ENCODE results near the gene NPTN. TPM values are rescaled to one million over a fixed set of nuclear protein-coding genes. Genes with fewer than 3 reads are reported as not detected.

The NPTN gene
- total RNA-seq, 3 donors from 2014 or later (not counting 1 experiment from before 2014, with no cell fraction given), result 37.9 to 46.9 (median 46.4) TPM

- Mint-ChIP-seq H3K4me3 (no peak overlapping the region), H3K36me3 (no peaks in the 10 kb centered on the region), H3K27me3 (ENCODE audit: low read depth in 2 of 2) (peaks cover 30 to 33% of the 10 kb centered on the region in 2 donors), H3K9me3 (peaks cover 0 to 3% of the 10 kb centered on the region in 2 donors), H3K27ac (no peak overlapping the region), H3K4me1 (peaks cover 8 to 24% of the 10 kb centered on the region in 2 donors)
- ATAC-seq (no peak), DNase-seq (no peak)
- no peaks in the 10 kb centered on the region for H3K9me3 ChIP-seq (ENCODE audit: control insufficient read depth, insufficient read depth, low read length)
- H3K4me3 ChIP-seq (ENCODE audit: low read length), result no peak overlapping the region
- peaks cover 10% of the 10 kb centered on the region for H3K4me1 ChIP-seq (ENCODE audit: control insufficient read depth, insufficient read depth, low read length)
- intact Hi-C loops (cut with micrococcal nuclease), result no loop called here
- 55% methylated on average over 2 of the region's 2 CpGs for WGBS (ENCODE audit: insufficient coverage)
- TF ChIP-seq CTCF (IDR thresholded peaks at IDR 0.05), result no peak
- no peaks in the 10 kb centered on the region for H3K36me3 ChIP-seq (ENCODE audit: control insufficient read depth, insufficient read depth, low read length)
- no peaks in the 10 kb centered on the region for H3K27me3 ChIP-seq (ENCODE audit: control insufficient read depth, insufficient read depth, low read length)
- H3K27ac ChIP-seq (ENCODE audit: low read length), result no peak overlapping the region
Observed at GRCh38 chr15:73637527-73637926, 4.3 kb upstream of the NPTN start.

DNA sequence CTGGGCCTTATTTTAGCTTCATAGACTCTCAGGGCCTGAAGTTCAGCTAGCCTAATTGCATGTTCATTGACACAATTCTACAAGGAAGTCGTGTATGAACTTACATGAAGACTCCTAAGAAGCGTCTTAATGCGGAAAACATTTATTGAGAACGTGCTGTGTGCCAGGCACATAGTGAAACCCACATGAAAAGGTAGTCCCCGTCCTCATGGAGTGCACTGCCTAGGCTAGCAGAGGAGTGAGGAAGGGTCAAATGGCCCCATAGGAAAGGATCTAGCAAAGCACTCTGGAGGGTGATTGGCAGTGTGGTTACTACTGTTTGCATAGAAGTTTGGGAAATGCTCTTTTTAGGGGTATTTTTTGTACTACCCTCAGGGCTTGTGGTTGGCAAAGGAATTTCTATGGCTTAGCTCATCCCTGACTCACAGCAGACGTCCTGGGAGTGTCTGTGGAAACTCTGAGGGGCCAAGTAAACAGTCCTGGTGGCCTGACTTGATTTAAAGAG, 854 bp upstream of the NPTN start:
- intact Hi-C loops (cut with micrococcal nuclease), result no loop called here
- Mint-ChIP-seq H3K4me3 (peak overlapping the region; percentile 93), H3K27me3 (ENCODE audit: low read depth in 2 of 2) (peaks cover 19 to 23% of the 10 kb centered on the region in 2 donors), H3K4me1 (peaks cover 41 to 56% of the 10 kb centered on the region in 2 donors), H3K27ac (peak overlapping the region; percentile 75 to 92), H3K9me3 (no peaks in the 10 kb centered on the region), H3K36me3 (no peaks in the 10 kb centered on the region)
- Histone ChIP-seq H3K4me3 (ENCODE audit: low read length) (peak overlapping the region; percentile 53), H3K27ac (ENCODE audit: low read length) (peak overlapping the region; percentile 73), H3K9me3 (ENCODE audit: control insufficient read depth, insufficient read depth, low read length) (no peaks in the 10 kb centered on the region), H3K36me3 (ENCODE audit: control insufficient read depth, insufficient read depth, low read length) (no peaks in the 10 kb centered on the region), H3K27me3 (ENCODE audit: control insufficient read depth, insufficient read depth, low read length) (no peaks in the 10 kb centered on the region), H3K4me1 (ENCODE audit: control insufficient read depth, insufficient read depth, low read length) (peaks cover 18% of the 10 kb centered on the region)
- ATAC-seq (no peak), DNase-seq (no peak)
- WGBS (ENCODE audit: insufficient coverage), result 80% methylated on average over 6 of the region's 6 CpGs
- TF ChIP-seq CTCF (IDR thresholded peaks at IDR 0.05), result no peak

DNA sequence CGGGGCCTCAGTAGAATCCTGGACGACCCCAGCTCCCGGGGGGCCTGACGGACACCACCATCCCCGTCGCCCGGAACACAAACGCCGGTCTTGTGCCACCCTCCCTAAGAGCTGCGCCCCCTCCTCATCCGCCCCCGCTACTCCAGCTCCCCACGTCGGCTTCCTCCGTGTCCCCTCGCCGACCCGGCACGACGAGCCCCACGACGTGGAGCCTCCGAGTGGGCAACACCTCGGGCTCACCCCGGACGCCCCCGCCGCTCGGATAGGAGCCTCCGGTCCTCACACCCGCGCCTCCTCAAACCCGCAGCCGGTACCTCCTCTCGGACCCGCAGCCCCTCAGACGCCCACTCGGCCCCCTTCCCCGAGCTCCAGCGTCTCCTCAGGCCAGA, 525 bp downstream of the NPTN start:
- peak overlapping the region; percentile 93 for H3K4me3 Mint-ChIP-seq
- peak in 2 of 3 donors; percentile 0 to 1 for ATAC-seq
- TF ChIP-seq CTCF (IDR thresholded peaks at IDR 0.05), result no peak
- H3K27me3 Mint-ChIP-seq (ENCODE audit: low read depth in 2 of 2), result peaks cover 11 to 12% of the 10 kb centered on the region in 2 donors
- H3K4me1 Mint-ChIP-seq, result peaks cover 49 to 64% of the 10 kb centered on the region in 2 donors
- peak overlapping the region; percentile 41 to 92 for H3K27ac Mint-ChIP-seq
- under 1% methylated on average over 40 of the region's 40 CpGs for WGBS (ENCODE audit: insufficient coverage)
- no peaks in the 10 kb centered on the region for H3K36me3 Mint-ChIP-seq
- peak in 1 of 2 donors; percentile 38 for DNase-seq
- H3K4me3 ChIP-seq (ENCODE audit: low read length), result peak overlapping the region; percentile 87
- peaks cover 18% of the 10 kb centered on the region for H3K4me1 ChIP-seq (ENCODE audit: control insufficient read depth, insufficient read depth, low read length)
- H3K36me3 ChIP-seq (ENCODE audit: control insufficient read depth, insufficient read depth, low read length), result no peaks in the 10 kb centered on the region
- intact Hi-C loops (cut with micrococcal nuclease), result no loop called here
- no peaks in the 10 kb centered on the region for H3K27me3 ChIP-seq (ENCODE audit: control insufficient read depth, insufficient read depth, low read length)
- no peaks in the 10 kb centered on the region for H3K9me3 Mint-ChIP-seq
- peak overlapping the region; percentile 63 for H3K27ac ChIP-seq (ENCODE audit: low read length)
- H3K9me3 ChIP-seq (ENCODE audit: control insufficient read depth, insufficient read depth, low read length), result no peaks in the 10 kb centered on the region
